Skin of body (tissue), 2 donors: Measurements from ENCODE around the gene CTXN1. TPM values are rescaled to one million over a fixed set of nuclear protein-coding genes. Genes with fewer than 3 reads are reported as not detected.
A peak's percentile ranks its signal among the peaks of the same experiment; 100 is the strongest.
"Not testable (repeated sequence)": the region's sequence is repeated elsewhere in the genome, so short reads cannot be mapped to it uniquely, and the experiment has no call there.

Experiments
- DNase-seq: peaks from one replicate; lab custom pipeline; 2025; lab: John Stamatoyannopoulos, UW
- total RNA-seq: library from RNA; depleted of rRNA; stranded (reverse); fragments of >200 nt; gene quantifications from one replicate; pipeline ENCODE4 v1.2.3, GENCODE V29; 2014

CTXN1 gene
- total RNA-seq, 1 donor from 2014 or later, result 1.4 TPM

GRCh38 chr19:7947939-7948338 lies 22.0 kb upstream of the CTXN1 start:
- DNase-seq, result no peak

- DNase-seq, result peak; percentile 87
Observed at GRCh38 chr19:7944177-7944761, 18.3 kb upstream of the CTXN1 start.

- peak; percentile 99 for DNase-seq
Observed at GRCh38 chr19:7943444-7944176, 17.7 kb upstream of the CTXN1 start, which contains the start of gene TIMM44. TSS of gene TIMM44 (minus strand) at chr19:7943666. CDS start at chr19:7943651, 15 bp downstream.

- DNase-seq, result no peak
Observed at GRCh38 chr19:7942981-7943443, 17.1 kb upstream of the CTXN1 start.

GRCh38 chr19:7941895-7942596 lies 16.1 kb upstream of the CTXN1 start:
- DNase-seq, result no peak

- DNase-seq, result no peak
Observed at GRCh38 chr19:7940841-7941240, 14.9 kb upstream of the CTXN1 start.

- no peak for DNase-seq
Observed at GRCh38 chr19:7934766-7935165, 8.8 kb upstream of the CTXN1 start.

GRCh38 chr19:7933828-7934725 lies 8.1 kb upstream of the CTXN1 start:
- DNase-seq, result no peak

- DNase-seq, result no peak
Observed at GRCh38 chr19:7933411-7933810, 7.5 kb upstream of the CTXN1 start.

GRCh38 chr19:7932930-7933300 lies 7.0 kb upstream of the CTXN1 start:
- DNase-seq, result no peak

GRCh38 chr19:7932276-7932929 lies 6.5 kb upstream of the CTXN1 start:
- no peak for DNase-seq

- no peak for DNase-seq
Observed at GRCh38 chr19:7931221-7932061, 5.5 kb upstream of the CTXN1 start.

- DNase-seq, result no peak
Observed at GRCh38 chr19:7930765-7931164, 4.8 kb upstream of the CTXN1 start.

GRCh38 chr19:7930030-7930429 lies 4.1 kb upstream of the CTXN1 start:
- DNase-seq, result not testable (repeated sequence)

GRCh38 chr19:7928741-7929701 lies 3.1 kb upstream of the CTXN1 start:
- no peak for DNase-seq

GRCh38 chr19:7928334-7928706 lies 2.4 kb upstream of the CTXN1 start:
- no peak for DNase-seq

GRCh38 chr19:7927605-7928333 lies 1.8 kb upstream of the CTXN1 start:
- DNase-seq, result no peak
